HG02943 (cell line): ENCODE results near the gene TTC28.

Experiments
- ATAC-seq: cut with Tn5 transposase; IDR thresholded peaks from one replicate; pipeline ENCODE4 v1.9.1; 2021; ENCODE audit warnings: mild to moderate bottlenecking, low read depth, moderate library complexity; ENCODE audit not compliant: unreplicated experiment

Gene TTC28

GRCh38 chr22:28328756-28329155, 350.9 kb downstream of the TTC28 start:
- no peak for ATAC-seq

DNA sequence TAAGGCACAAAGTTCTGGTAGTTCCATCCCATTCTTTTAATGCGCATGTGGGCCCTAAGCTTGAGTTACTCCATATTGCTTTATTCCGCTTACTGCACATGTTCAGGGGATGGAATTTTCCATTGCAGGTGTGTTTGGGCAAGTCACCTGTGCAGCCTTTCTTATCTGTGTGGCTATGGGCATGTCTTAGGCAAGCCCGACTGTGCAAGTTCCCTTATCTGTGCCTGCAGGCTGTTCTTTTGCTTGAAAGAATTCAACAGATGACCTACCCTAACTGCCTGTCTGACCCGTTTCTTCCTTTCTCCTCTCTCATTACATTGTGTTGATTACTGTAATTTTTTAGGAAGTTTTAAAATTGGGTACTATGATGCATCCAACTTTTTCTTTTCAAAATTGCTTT, 363.6 kb downstream of the TTC28 start:
- no peak for ATAC-seq

DNA sequence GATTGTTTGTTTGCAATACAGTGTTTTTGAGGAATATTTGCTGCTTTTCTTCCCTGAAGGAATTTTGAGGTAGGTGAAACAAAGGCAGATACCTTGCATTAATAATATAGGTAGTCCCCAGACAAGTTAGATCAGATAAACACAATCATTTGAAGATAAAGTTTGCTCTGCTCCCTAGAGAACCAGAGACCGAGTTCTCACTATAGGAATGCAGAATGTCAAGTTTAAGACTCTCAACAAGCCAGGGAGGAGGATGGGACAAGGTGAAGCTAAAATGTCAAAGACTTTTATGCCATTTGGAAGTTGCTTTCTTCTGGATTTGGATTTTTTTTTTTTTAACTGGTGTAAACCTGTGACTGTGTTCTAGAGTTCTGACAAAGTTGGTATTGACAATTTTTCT, 364.7 kb downstream of the TTC28 start:
- ATAC-seq, result no peak

- no peak for ATAC-seq
Measured at GRCh38 chr22:28310299-28310698, 369.3 kb downstream of the TTC28 start.

DNA sequence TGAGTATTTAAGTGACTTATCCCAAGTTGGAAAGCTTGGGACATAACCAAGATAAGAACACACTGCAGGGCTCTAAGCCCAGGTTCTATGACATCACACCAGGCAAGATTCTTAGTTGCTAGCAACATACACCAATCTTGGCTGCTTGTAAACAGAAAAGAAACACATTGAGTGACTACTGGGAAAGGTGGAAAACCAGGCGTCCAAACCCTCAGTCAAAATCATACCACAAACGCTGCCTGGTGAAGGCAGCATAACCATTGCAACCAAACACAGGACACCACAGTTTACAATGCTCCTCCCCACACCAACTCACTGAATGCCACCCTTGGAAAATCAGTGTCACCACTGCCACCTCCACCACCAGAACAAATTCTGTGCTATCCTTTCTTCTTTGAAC, 379.9 kb downstream of the TTC28 start:
- no peak for ATAC-seq

GRCh38 chr22:28299309-28299708, 380.3 kb downstream of the TTC28 start:
- ATAC-seq, result no peak

GRCh38 chr22:28297504-28297903, 382.1 kb downstream of the TTC28 start:
- peak; percentile 70 for ATAC-seq

- ATAC-seq, result no peak
Measured at GRCh38 chr22:28296452-28296851, 383.2 kb downstream of the TTC28 start.

DNA sequence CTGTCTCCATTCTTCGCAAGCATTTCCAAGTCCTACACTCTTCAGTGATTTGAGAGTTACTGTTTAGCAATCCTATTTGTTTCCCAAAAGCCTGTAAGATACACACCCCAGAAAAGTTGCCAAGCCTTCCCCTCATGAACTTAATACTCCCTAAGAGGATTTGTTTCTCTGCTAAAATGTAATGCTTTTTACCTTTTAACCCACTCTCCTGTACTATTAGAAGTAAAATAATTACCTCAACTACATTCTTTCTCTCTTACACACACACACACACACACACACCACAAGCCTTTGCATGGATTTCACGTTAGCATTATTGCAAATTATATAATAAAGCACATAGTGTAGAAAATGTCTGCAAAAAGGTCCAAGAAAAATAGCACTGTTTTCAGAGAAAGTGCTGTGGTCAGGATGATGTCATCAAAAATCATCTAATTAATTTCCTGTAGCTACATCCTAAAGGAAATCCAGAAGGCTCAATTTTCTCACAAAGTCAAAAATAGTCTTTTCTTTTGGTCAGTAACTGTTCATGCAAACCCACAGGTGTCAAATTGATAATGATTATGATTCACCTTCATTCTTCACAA, 396.5 kb downstream of the TTC28 start:
- no peak for ATAC-seq

DNA sequence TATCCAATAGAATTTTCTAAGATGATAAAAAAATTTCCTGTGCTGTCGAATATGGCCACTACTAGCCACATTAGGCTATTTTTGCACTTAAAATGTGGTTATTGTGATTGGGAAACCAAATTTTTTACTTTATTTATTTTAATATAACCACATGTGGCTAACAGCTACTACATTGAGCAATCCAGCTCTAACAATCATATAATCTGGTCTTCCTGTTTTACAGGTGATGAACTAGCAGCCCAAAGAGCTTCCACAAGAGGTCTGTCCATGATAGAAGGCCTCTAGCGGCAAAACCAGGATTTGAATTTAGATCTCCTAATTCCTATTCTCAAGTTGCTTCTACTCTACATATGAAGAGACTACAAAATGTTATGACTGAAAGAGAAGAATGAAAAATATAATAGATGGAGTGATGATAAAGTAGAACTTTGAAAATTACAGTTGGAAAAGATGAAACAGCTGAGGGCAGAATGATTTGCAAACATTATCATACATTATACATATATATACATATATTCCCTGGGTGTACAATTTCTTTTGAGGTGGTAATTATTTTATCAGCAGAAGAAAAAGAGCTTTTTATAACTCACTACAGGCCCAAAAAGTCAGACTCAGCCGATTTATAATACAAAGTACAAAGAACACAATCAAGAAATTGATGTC, 397.1 kb downstream of the TTC28 start:
- no peak for ATAC-seq

DNA sequence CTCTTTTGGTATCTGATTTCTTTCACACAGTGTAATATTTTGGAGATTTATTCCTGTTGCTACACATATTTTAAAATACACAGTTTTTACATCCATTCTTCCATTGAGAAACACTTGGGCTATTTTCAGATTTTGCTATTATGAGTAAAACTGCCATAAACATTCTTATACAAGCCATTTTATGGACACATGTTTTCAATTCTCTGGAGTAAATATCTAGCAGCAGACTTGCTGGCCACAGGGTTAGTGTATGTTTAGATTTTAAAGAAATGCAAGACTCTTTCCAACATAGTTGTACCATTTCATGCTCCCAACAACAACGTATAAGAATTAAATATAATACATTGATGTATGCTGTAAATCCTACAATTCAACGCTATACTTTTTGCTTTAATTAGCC, 399.8 kb downstream of the TTC28 start:
- ATAC-seq, result no peak

GRCh38 chr22:28269277-28269676, 410.4 kb downstream of the TTC28 start:
- ATAC-seq, result no peak

DNA sequence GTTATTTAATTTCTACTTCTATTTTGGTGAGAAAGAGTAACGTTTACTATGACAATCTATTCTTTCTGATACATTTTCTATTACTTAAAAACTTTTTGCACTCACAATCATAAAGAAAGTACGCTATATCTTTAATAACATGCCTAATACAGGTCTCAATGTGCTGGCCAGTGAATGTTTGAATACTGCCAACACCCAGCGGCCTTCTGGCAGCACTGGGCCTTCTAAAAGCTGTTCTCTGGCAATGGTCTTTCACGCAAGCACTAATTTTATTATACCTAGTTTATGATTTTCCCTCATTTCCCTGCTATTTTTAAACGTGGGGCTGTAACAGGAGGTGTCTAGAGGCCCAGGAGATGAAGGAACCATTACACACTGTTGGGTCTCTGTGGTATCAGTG, 410.8 kb downstream of the TTC28 start:
- no peak for ATAC-seq

DNA sequence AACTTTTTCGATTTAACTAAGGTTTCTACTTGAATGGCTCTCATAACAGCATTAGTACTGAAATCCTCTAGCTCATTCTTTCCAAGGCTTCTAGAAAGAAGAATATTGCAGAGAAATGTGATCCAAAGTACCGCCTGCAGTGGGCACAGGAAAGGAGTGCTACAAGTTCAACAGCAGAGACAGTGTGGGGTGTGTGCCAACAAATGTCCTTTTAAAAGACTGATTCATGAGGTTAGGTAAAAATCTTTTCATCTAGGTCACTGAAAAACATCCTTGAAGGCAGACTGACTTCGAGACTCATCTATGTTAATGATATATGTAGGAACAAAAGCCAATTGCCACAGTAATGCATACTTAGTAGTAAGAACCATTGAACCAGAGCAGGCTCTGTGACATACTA, 411.5 kb downstream of the TTC28 start:
- ATAC-seq, result no peak

DNA sequence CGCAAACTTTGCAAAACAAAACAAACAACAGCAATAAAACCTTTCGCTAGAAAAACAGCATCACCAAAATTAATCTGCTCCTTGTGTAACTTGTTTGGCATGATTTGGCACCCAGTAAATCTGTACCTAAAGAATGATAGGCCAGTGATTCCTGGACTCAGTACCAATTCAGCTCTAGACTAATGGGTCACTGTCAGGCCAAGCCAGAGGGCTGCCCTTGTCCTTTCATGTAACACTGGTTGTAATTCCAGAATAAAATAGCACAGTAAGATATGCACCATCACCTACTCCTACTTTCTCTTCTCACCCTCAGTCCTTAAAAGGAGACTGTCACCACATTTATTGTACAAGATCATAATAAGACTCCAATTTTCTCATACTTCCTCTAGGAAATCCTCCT, 419.0 kb downstream of the TTC28 start:
- no peak for ATAC-seq

DNA sequence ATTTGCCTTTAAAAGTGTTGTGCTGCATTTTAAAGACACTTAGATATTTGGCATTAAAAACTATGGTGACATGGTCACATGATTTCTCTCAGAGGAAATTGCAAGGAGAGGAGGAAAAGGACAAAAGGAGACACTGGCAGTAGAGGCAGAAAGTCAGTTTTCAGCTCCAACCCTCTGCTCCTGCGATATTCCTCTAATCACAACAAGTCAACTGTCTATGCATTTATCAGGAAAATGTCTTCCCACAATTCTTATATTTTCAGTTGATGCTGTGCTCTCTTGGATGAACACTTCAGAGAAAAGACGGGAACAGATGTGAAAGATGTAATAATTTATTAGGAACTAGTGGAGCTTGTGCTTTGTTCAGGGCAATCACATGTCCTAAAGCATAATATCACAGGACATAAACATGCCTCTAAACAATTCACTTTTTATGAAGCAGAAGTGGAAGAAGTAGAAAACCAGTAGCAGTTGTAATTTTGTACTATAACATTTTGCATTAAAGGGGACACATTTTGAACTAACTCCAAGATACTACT, 419.8 kb downstream of the TTC28 start:
- no peak for ATAC-seq

DNA sequence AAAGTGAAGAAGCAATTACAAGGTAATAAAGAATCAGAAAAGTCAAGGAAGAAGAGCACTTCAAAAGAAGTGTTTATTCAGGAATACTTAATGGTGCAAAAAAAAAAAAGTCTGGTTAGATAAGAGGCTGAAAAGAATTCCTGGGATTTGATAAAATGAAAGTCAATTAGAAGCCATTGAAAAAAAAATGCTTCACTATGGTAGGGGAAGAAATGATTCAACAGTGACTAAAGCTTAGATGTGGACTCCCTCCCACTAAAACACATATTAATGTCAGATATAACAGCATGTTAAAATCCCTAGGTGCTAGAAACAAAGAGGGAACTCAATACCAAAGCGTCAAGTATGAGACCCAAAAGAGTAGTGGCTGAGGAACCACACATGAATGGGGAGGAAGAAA, 425.2 kb downstream of the TTC28 start:
- no peak for ATAC-seq

GRCh38 chr22:28252539-28252938, 427.1 kb downstream of the TTC28 start:
- no peak for ATAC-seq

GRCh38 chr22:28250036-28250695, 429.5 kb downstream of the TTC28 start:
- no peak for ATAC-seq

DNA sequence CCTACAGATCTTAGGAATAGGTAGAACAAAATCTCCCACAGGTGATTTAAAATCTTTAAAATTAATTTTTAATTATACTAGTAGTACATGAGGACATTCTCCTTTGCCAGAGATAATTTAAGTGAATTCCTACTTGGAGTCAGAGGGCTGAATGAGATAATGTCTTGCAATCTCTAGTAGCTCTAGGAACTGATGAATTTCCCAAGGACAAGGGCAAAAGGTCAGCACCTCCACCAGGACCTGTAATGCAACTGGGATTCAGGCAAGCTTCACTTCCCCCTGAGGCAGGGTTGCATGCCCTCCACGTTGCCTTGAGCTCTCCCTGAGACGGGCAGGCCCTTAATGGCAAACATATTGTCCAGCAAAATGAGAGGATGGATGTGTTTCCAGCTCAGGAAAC, 430.2 kb downstream of the TTC28 start:
- no peak for ATAC-seq

- no peak for ATAC-seq
Measured at GRCh38 chr22:28247667-28248363, 431.8 kb downstream of the TTC28 start.
